SU-DHL-6 (cell line): ENCODE measurements around the gene SMAD6.

Experiments used
- H2AFZ ChIP-seq: fragments of 200-600 bp; sonication (generic); 2 replicates; pipeline ENCODE4 v1.6.1; 2014; ENCODE audit warnings: low read depth, mild to moderate bottlenecking, moderate library complexity, mixed read lengths, antibody characterized with exemption, low read length; ENCODE audit not compliant: severe bottlenecking
- H3F3A ChIP-seq: fragments of 200-600 bp; shearing (Covaris generic); 2 replicates; pipeline ENCODE4 v1.6.0; 2016; ENCODE audit warnings: antibody characterized with exemption, mild to moderate bottlenecking; ENCODE audit not compliant: insufficient read depth
- H3K27ac ChIP-seq: fragments of 200-600 bp; sonication (generic); 2 replicates; pipeline ENCODE4 v1.5.1; 2016; ENCODE audit warnings: low read depth, mild to moderate bottlenecking, low read length, moderate library complexity, mixed read lengths
- H3K27me3 ChIP-seq: fragments of 200-600 bp; sonication (generic), shearing (Covaris generic); 2 replicates; pipeline ENCODE4 v1.6.0; 2014; ENCODE audit warnings: mild to moderate bottlenecking, low read length
- H3K36me3 ChIP-seq: fragments of 200-600 bp; sonication (generic); 2 replicates; pipeline ENCODE4 v1.6.1; 2014; ENCODE audit warnings: mild to moderate bottlenecking, low read length, mixed read lengths
- H3K4me2 ChIP-seq: fragments of 300-600, 200-600 bp; shearing (Covaris generic), sonication (generic); 2 replicates; pipeline ENCODE4 v1.6.0; 2014; ENCODE audit warnings: low read length, low read depth, mild to moderate bottlenecking; ENCODE audit not compliant: poor library complexity, severe bottlenecking
- H3K4me3 ChIP-seq: fragments of 200-600 bp; sonication (generic); 2 replicates; pipeline ENCODE4 v1.5.1; 2014; ENCODE audit warnings: antibody characterized with exemption, low read length, mild to moderate bottlenecking, mixed read lengths; ENCODE audit not compliant: insufficient read depth, poor library complexity, severe bottlenecking
- H3K79me2 ChIP-seq: fragments of 200-600 bp; sonication (generic); 2 replicates; pipeline ENCODE4 v1.6.1; 2014; ENCODE audit warnings: mild to moderate bottlenecking, low read length, moderate library complexity; ENCODE audit not compliant: insufficient read depth
- H3K9ac ChIP-seq: fragments of 200-600 bp; sonication (generic); 2 replicates; pipeline ENCODE4 v1.7.0; 2014; ENCODE audit warnings: mild to moderate bottlenecking, low read length
- H3K9me2 ChIP-seq: fragments of 200-600 bp; sonication (generic); replicated peaks from 2 replicates; pipeline ENCODE4 v1.6.1; 2014; ENCODE audit warnings: low read length; ENCODE audit not compliant: insufficient read depth
- H3K9me3 ChIP-seq: fragments of 200-600 bp; sonication (generic); 2 replicates; pipeline ENCODE4 v1.6.1; 2014; ENCODE audit warnings: low read length, mixed read lengths; ENCODE audit not compliant: insufficient read depth
- H4K20me1 ChIP-seq: fragments of 200-600 bp; sonication (generic); 2 replicates; pipeline ENCODE4 v1.6.1; 2014; ENCODE audit warnings: low read depth, mild to moderate bottlenecking, antibody characterized with exemption, low read length, moderate library complexity, mixed read lengths
- CTCF ChIP-seq: fragments of 200-600 bp; sonication (generic); IDR thresholded peaks from one replicate; pipeline ENCODE4 v1.5.1; 2017; ENCODE audit warnings: antibody characterized with exemption, mild to moderate bottlenecking, low read length, moderate library complexity; ENCODE audit not compliant: insufficient read depth, poor library complexity, severe bottlenecking
- EZH2phosphoT487 ChIP-seq: fragments of 200-600 bp; sonication (generic), shearing (Covaris generic); conservative IDR thresholded peaks from 2 replicates; pipeline ENCODE4 v1.6.1; 2018; ENCODE audit warnings: mild to moderate bottlenecking, antibody characterized with exemption, low read length, moderate library complexity, mixed read lengths

SMAD6 gene

GRCh38 chr15:66720206-66721010 lies 18.4 kb downstream of the SMAD6 start:
- Histone ChIP-seq H3K27me3 (no peaks in the 10 kb centered on the region), H3K36me3 (no peaks in the 10 kb centered on the region), H4K20me1 (no peaks in the 10 kb centered on the region), H3K27ac (no peak overlapping the region), H3K79me2 (no peaks in the 10 kb centered on the region), H3K4me3 (no peak overlapping the region), H3K9me3 (no peaks in the 10 kb centered on the region), H3K9me2 (no peaks in the 10 kb centered on the region), H2AFZ (no peak overlapping the region), H3K9ac (no peak overlapping the region), H3K4me2 (no peak overlapping the region), H3F3A (no peaks in the 10 kb centered on the region)
- TF ChIP-seq EZH2phosphoT487 (no peak), CTCF (no peak)

DNA sequence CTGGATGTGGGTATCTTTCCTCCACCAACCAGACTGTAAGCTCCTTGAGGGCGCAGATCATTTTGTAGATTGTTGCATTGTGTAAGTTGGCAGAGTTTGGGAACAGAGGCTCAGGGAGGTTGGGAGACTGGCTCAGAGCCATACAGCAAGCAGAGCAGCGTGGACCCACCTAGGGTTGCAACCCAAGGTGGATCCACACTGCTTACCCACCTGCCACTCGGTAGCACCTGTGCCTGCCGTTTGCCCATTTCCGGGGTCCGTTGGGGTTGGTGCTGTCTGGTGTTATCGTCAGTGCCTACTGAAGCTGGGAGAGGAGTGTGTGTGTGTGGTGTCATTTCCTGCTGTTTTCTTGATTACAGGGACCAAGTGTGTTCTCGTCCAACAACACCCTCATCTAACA lies 19.0 kb downstream of the SMAD6 start:
- H3K4me2 ChIP-seq: no peak overlapping the region
- no peaks in the 10 kb centered on the region for H3K9me2 ChIP-seq
- H3K36me3 ChIP-seq: no peaks in the 10 kb centered on the region
- H4K20me1 ChIP-seq: no peaks in the 10 kb centered on the region
- no peak overlapping the region for H3K9ac ChIP-seq
- no peak overlapping the region for H3K4me3 ChIP-seq
- H3K79me2 ChIP-seq: no peaks in the 10 kb centered on the region
- H3K9me3 ChIP-seq: no peaks in the 10 kb centered on the region
- TF ChIP-seq EZH2phosphoT487: no peak
- no peak for TF ChIP-seq CTCF
- no peaks in the 10 kb centered on the region for H3F3A ChIP-seq
- no peak overlapping the region for H3K27ac ChIP-seq
- H3K27me3 ChIP-seq: no peaks in the 10 kb centered on the region
- H2AFZ ChIP-seq: no peak overlapping the region

GRCh38 chr15:66721501-66721937 lies 19.5 kb downstream of the SMAD6 start:
- H3K79me2 ChIP-seq: no peaks in the 10 kb centered on the region
- H3K27ac ChIP-seq: no peak overlapping the region
- no peak overlapping the region for H3K9ac ChIP-seq
- no peaks in the 10 kb centered on the region for H3K9me3 ChIP-seq
- TF ChIP-seq CTCF (no peak), EZH2phosphoT487 (no peak)
- H3K36me3 ChIP-seq: no peaks in the 10 kb centered on the region
- no peaks in the 10 kb centered on the region for H4K20me1 ChIP-seq
- no peak overlapping the region for H3K4me3 ChIP-seq
- H3F3A ChIP-seq: no peaks in the 10 kb centered on the region
- no peak overlapping the region for H3K4me2 ChIP-seq
- H3K27me3 ChIP-seq: no peaks in the 10 kb centered on the region
- no peak overlapping the region for H2AFZ ChIP-seq
- H3K9me2 ChIP-seq: no peaks in the 10 kb centered on the region
